Kidney epithelial cell (primary cell): ENCODE measurements around the gene STARD5. TPM values are rescaled to one million over a fixed set of nuclear protein-coding genes. Genes with fewer than 3 reads are reported as not detected.

Experiments used
- DNase-seq: peaks from one replicate; pipeline ENCODE4 v3.0.0-alpha.2; 2010; ENCODE audit warnings: low read depth
- H3K27me3 ChIP-seq: 2 replicates; pipeline ENCODE4 v1.6.0; 2011; ENCODE audit warnings: low read length; ENCODE audit not compliant: control insufficient read depth, insufficient read depth
- H3K36me3 ChIP-seq: 2 replicates; pipeline ENCODE4 v1.5.1; 2011; ENCODE audit warnings: low read length; ENCODE audit not compliant: control insufficient read depth, insufficient read depth
- H3K4me3 ChIP-seq: 2 replicates; pipeline ENCODE4 v1.5.1; 2011; ENCODE audit warnings: low read depth, mild to moderate bottlenecking, control low read depth, low read length
- total RNA-seq: library from RNA; depleted of rRNA; stranded (reverse); fragments of >200 nt; gene quantifications from 2 replicates; pipeline ENCODE4 v1.2.3, GENCODE V29; 2015
- TF ChIP-seq, protein P1 (sequence below): IDR thresholded peaks from 2 replicates; pipeline ENCODE4 v1.5.1; 2011; ENCODE audit warnings: mild to moderate bottlenecking, moderate library complexity, low read length, control low read depth, inconsistent platforms; ENCODE audit not compliant: insufficient read depth, poor library complexity, severe bottlenecking

The STARD5 gene
- total RNA-seq, 1 donor from 2014 or later = 1.2 TPM

DNA sequence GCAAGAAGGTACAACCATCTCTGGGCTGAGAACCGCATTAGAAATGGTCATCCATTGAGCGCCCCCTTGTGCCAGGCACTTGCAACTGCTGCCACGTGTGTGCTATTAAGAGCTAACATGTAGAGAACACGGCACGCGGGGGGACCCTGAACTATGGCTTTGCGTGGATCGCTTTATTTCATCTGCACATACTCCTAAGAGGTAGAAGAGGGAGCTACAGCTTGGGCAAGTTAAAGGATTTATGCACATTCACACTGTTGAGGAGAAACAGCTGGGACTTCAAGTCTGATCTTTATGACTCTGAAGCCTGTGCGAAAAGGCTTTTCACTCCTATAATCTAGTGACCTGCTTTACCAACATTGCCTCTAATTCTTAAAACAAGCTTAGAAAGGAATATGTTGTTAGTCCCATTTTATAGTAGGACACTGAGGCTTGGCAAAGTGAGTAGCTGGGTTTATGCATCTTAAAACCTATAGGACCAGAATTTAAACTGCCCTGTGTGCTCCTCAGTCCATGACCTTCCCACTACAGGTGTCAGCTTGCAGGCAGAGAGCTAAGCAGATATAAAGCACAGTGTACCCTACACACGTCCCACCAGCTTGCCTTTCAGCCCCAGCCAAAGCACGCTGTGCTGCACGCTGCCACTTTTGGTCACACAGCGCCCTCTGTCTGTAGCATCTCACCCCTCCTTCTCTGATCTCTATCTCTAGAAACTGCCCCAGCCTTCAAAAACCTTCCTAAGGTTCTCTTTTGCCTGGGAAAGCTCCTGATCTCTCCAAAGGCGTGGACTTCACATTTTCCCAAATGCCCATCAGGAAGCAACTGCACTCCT lies 57.8 kb downstream of the STARD5 start:
- TF ChIP-seq, protein P1, sequence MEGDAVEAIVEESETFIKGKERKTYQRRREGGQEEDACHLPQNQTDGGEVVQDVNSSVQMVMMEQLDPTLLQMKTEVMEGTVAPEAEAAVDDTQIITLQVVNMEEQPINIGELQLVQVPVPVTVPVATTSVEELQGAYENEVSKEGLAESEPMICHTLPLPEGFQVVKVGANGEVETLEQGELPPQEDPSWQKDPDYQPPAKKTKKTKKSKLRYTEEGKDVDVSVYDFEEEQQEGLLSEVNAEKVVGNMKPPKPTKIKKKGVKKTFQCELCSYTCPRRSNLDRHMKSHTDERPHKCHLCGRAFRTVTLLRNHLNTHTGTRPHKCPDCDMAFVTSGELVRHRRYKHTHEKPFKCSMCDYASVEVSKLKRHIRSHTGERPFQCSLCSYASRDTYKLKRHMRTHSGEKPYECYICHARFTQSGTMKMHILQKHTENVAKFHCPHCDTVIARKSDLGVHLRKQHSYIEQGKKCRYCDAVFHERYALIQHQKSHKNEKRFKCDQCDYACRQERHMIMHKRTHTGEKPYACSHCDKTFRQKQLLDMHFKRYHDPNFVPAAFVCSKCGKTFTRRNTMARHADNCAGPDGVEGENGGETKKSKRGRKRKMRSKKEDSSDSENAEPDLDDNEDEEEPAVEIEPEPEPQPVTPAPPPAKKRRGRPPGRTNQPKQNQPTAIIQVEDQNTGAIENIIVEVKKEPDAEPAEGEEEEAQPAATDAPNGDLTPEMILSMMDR = peak; percentile 96
- no peak overlapping the region for H3K4me3 ChIP-seq
- DNase-seq = no peak

DNA sequence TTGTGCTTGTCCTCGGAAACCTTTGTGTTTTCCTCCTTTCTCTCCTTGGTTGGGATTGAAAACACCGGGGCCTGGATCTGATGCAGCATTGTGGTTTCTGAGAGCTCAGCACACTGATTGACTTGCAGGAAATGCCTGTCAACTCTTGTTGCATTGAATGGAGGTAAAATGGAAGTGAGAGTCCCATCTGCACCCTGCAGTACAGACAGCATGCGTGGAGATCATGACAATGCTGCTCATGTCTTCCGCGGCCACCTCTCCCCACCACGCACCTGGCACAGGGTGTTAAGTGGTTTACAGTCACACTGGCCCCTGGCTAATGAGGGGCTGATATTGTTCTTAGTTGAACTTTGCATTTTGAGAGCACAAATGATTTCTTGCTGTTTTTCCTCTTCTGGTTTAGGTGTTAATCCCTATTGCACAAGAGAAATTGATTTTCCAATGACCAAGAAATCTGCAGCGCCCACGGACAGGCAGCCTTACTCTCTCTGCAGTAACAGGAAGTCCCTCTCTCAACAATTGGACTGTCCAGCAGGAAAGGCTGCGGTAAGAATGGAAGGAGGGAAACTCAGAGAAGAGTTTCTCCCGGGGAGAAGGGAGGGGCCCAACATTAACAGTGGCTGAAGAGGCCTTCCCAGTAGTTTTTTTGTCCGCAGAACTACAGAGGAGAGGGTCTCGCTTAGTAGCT lies 58.5 kb downstream of the STARD5 start:
- Histone ChIP-seq H3K27me3 (peaks cover 9% of the 10 kb centered on the region), H3K4me3 (no peak overlapping the region), H3K36me3 (no peaks in the 10 kb centered on the region)
- TF ChIP-seq, protein P1 = no peak
- no peak for DNase-seq

More for the DNA sequence above, 57.8 kb downstream of the STARD5 start:
- Histone ChIP-seq H3K27me3 (peaks cover 9% of the 10 kb centered on the region), H3K36me3 (no peaks in the 10 kb centered on the region)

DNA sequence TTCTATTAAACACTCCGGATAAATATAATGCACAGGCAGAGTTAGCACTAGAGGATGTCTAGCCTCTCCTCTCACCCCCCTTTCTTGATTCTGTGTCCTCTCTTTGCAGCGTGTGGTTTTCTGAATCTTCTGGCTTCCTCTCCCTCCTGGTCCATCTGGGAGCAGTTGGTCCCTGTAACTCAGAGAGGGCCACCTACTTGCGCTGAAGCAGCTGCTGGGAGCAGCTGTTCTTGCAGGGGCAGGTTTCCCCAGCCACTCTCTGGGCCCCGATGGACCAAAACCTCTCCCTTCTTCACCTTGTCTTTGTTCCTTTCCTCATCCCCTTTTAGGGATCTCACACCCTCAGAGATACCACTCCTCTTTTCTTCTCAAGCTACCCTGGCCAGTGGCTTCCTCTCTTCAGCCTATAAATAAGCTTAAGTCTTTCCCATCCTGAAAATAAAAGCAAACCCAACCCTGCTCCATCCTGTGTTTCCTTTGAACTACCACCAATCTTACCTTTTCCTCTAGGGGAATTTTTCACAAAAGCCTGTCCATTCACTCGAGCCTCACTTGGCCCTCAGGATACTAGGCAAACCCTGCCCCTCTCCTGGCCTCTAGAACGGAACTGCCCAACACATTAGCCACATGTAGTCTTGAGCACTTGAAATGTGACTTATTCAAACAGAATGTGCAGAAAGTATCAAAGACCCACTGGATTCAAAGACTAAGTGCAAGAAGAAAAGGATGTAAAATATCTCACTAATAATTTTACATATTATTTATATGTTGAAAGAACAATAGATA lies 59.7 kb downstream of the STARD5 start:
- Histone ChIP-seq H3K36me3 (no peaks in the 10 kb centered on the region), H3K27me3 (peaks cover 9% of the 10 kb centered on the region), H3K4me3 (no peak overlapping the region)
- TF ChIP-seq, protein P1 = no peak
- no peak for DNase-seq

DNA sequence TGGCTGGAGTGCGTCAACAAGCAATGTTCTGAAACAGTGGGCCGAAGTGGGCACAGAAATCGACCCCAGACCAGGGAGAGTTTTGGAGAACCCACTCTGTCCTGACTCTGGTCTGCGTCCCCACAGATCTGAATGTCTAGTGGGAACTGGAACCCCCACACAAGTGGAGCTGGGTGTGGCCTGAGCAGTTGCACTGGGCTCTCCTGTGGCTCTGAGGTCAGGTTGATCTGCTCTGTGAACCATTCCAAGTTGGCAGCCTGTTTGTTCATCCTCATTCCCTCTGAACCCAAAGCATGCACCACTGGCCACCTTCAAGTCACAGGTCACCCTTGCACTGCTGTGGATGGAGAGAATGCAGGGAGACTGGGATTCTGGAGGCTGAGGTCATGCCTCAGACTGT lies 60.5 kb downstream of the STARD5 start:
- Histone ChIP-seq H3K36me3 (no peaks in the 10 kb centered on the region), H3K27me3 (peaks cover 6% of the 10 kb centered on the region), H3K4me3 (no peak overlapping the region)
- no peak for DNase-seq
- TF ChIP-seq, protein P1 = no peak

DNA sequence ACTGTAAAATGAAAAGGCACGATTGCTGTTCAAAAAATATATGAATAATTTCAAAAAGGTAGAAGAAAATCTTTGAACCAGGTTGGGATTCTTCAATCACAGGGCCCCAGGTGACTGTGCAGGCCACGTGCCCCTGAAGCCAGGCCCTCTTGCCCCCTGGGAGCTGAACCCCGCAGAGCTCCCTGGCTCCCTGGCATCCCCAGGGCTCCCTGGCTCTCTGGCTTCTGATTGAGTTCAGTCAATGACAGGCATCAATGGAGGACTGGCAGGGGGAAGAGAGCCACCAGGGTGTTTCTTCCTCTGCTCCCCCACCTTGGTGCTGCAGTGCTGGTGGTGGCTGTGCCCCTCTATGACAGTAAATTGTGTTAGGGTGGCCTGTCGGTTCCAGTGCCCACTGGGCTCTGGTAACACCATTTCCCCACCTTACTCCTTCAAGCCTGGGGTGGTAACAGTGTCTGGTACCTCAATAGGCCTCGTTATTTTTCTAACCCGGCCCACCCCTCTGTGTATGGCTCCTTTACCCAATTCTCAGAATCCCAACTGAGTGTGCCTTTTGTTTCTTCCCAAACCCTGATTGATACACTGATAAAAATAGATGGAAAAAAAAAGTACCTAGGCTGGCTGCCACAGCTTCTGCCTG lies 62.6 kb downstream of the STARD5 start:
- Histone ChIP-seq H3K4me3 (no peak overlapping the region), H3K36me3 (no peaks in the 10 kb centered on the region), H3K27me3 (peaks cover 5% of the 10 kb centered on the region)
- no peak for DNase-seq
- TF ChIP-seq, protein P1 = no peak
